ENCODE results near the gene TESPA1. TPM values are rescaled to one million over a fixed set of nuclear protein-coding genes. Genes with fewer than 3 reads are reported as not detected.

Gene TESPA1
- polyA plus RNA-seq, 1 of the 3 experiments (the other 2 are of a cell fraction): not detected

- 7% methylated on average over 3 of the region's 3 CpGs for WGBS (ENCODE audit: low lambda C conversion rate)
- ChIA-PET CTCF (interaction anchor here (1.0 kb wide), 1 partner anchor 17 kb away, joined by 4 read pairs; no protein-coding TSS in a partner anchor), POLR2A (no interaction called here)
- Histone ChIP-seq H3K79me2 (ENCODE audit: insufficient read depth) (no peaks in the 10 kb centered on the region), H3K27me3 (ENCODE audit: insufficient read depth) (peaks cover 30% of the 10 kb centered on the region), H3K4me2 (no peak overlapping the region), H3K4me1 (ENCODE audit: control insufficient read depth in 1 of 2, insufficient read depth in 2 of 2, low read depth in 1 of 2, low read length in 1 of 2) (no peaks in the 10 kb centered on the region), H2AFZ (ENCODE audit: low read depth) (no peak overlapping the region), H4K20me1 (ENCODE audit: insufficient read depth) (no peaks in the 10 kb centered on the region), H3K9me2 (no peaks in the 10 kb centered on the region), H3K4me3 (ENCODE audit: low read depth in 2 of 2, low read length in 1 of 2) (no peak overlapping the region), H3F3A (replicated peaks; ENCODE audit: insufficient read depth) (no peaks in the 10 kb centered on the region), H3K9me3 (no peaks in the 10 kb centered on the region), H3K36me3 (replicated peaks in 1 of 2; ENCODE audit: control insufficient read depth in 1 of 2, insufficient read depth in 2 of 2, low read length in 1 of 2) (no peaks in the 10 kb centered on the region), H3K9ac (no peak overlapping the region), H3K27ac (ENCODE audit: low read depth in 2 of 2, low read length in 1 of 2) (no peak overlapping the region)
- TF ChIP-seq EZH2phosphoT487 (IDR thresholded peaks at IDR 0.05; ENCODE audit: borderline replicate concordance, low read depth): no peak
- TF ChIP-seq TEAD4 (IDR thresholded peaks at IDR 0.05; ENCODE audit: borderline replicate concordance, insufficient read depth): no peak
- no peak for TF ChIP-seq REST (IDR thresholded peaks at IDR 0.05; ENCODE audit: low read depth, low read length)
- TF ChIP-seq FOXM1 (IDR thresholded peaks at IDR 0.05; ENCODE audit: low read depth): no peak
- no peak for DNase-seq
Measured at GRCh38 chr12:54941659-54942058, 42.9 kb downstream of the TESPA1 start.

- no peak for TF ChIP-seq CHD2 (IDR thresholded peaks at IDR 0.05; ENCODE audit: low read length, partially characterized antibody)
- no peak for TF ChIP-seq EP300 (IDR thresholded peaks at IDR 0.05; ENCODE audit: borderline replicate concordance in 1 of 2, low read depth in 1 of 2, low read length in 1 of 2)
- no peak for TF ChIP-seq YY1 (IDR thresholded peaks at IDR 0.05; ENCODE audit: low read depth)
- no peak for TF ChIP-seq EZH2phosphoT487 (IDR thresholded peaks at IDR 0.05; ENCODE audit: borderline replicate concordance, low read depth)
- no peak for TF ChIP-seq JUND (IDR thresholded peaks at IDR 0.05)
- no peak for TF ChIP-seq MEF2A (IDR thresholded peaks at IDR 0.05; ENCODE audit: borderline replicate concordance, low read depth)
- no peak for TF ChIP-seq USF1 (IDR thresholded peaks at IDR 0.05; ENCODE audit: borderline replicate concordance, low read depth)
- no peak for TF ChIP-seq MXI1 (IDR thresholded peaks at IDR 0.05; ENCODE audit: low read depth, low read length)
- no peak for TF ChIP-seq RCOR1 (IDR thresholded peaks at IDR 0.05; ENCODE audit: low read length)
- no peak for TF ChIP-seq FOSL2 (IDR thresholded peaks at IDR 0.05; ENCODE audit: borderline replicate concordance, low read depth)
- no peak for TF ChIP-seq RFX5 (IDR thresholded peaks at IDR 0.05; ENCODE audit: low read length)
- TF ChIP-seq SMC3 (IDR thresholded peaks at IDR 0.05; ENCODE audit: low read depth, low read length): no peak
- no peak for TF ChIP-seq ZBTB33 (IDR thresholded peaks at IDR 0.05; ENCODE audit: borderline replicate concordance, low read depth)
- Histone ChIP-seq H3F3A (replicated peaks; ENCODE audit: insufficient read depth) (no peaks in the 10 kb centered on the region), H3K4me2 (no peak overlapping the region), H3K9me2 (no peaks in the 10 kb centered on the region), H3K27me3 (ENCODE audit: insufficient read depth) (peaks cover 27% of the 10 kb centered on the region; the same call in 1 of the 2 replicates), H4K20me1 (ENCODE audit: insufficient read depth) (no peaks in the 10 kb centered on the region), H3K9ac (no peak overlapping the region), H3K36me3 (replicated peaks in 1 of 2; ENCODE audit: control insufficient read depth in 1 of 2, insufficient read depth in 2 of 2, low read length in 1 of 2) (no peaks in the 10 kb centered on the region), H2AFZ (ENCODE audit: low read depth) (no peak overlapping the region), H3K9me3 (no peaks in the 10 kb centered on the region), H3K4me1 (ENCODE audit: control insufficient read depth in 1 of 2, insufficient read depth in 2 of 2, low read depth in 1 of 2, low read length in 1 of 2) (no peaks in the 10 kb centered on the region), H3K27ac (ENCODE audit: low read depth in 2 of 2, low read length in 1 of 2) (no peak overlapping the region), H3K79me2 (ENCODE audit: insufficient read depth) (no peaks in the 10 kb centered on the region), H3K4me3 (ENCODE audit: low read depth in 2 of 2, low read length in 1 of 2) (no peak overlapping the region)
- ChIA-PET CTCF (interaction anchor here (1.0 kb wide), 1 partner anchor 18 kb away, joined by 4 read pairs; no protein-coding TSS in a partner anchor), POLR2A (no interaction called here)
- no peak for DNase-seq
- WGBS (ENCODE audit: low lambda C conversion rate): 19% methylated on average over 6 of the region's 6 CpGs
Measured at GRCh38 chr12:54940727-54941315, 43.7 kb downstream of the TESPA1 start.
